ENCODE results near the gene RPS21. TPM values are rescaled to one million over a fixed set of nuclear protein-coding genes. Genes with fewer than 3 reads are reported as not detected.

RPS21 gene
- total RNA-seq, 4 donors from 2014 or later: 1,664 to 5,734 (median 2,155) TPM

DNA sequence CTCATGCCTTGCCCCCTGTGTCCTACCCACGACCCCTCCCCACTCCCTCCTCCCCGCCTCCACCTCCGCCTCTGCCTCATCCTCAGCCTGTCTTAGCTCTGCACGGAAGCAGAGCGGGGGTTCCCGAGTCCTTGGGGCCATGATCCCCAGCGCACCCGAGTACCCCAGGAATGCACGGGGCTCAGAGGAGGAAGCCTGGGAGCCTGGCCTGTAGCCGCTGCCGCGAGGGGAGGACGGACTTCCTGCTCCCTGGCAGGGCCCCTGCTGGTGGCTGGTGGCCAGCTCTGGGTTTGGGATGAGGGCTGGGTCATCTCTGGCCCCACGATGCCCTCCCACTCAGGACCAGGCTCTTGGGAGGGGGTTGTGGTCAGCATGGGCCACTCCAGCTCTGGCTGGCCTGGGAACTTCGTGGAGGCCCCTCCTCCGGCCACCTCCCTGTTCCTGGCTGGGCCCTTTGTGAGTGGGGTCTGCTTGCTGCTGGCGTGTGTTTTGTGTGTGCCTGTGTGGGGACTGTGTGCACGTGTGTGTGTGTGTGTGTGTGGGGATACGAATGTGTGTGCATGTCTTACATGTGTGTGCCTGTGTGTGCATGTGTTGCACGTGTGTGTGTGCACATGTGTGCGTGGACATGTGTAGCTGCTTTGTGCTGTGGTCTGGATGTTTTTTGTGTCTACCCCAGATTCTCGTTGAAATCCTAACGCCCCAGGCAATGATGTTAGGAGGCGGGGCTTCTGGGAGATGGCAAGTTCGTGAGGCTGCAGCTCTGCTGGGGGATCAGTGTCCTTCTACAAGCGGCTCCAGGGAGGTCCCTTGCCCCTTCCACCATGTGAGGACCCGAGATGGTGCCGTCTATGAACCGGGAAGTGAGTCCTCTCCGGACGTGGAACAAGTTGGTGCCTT is 41.7 kb downstream of the RPS21 start:
- no peak for DNase-seq (ENCODE audit: low spot score in 2 of 2)
- no peak overlapping the region for H3K4me3 ChIP-seq (ENCODE audit: low read depth, poor library complexity, severe bottlenecking)
- intact Hi-C loops (cut with DNase I; ENCODE audit: low total_unique reads): no loop called here
- WGBS, 2 donors: 42 to 57% methylated on average over 22 to 30 of the region's 31 CpGs
- no peak for TF ChIP-seq POLR2A (IDR thresholded peaks at IDR 0.05)
- TF ChIP-seq, protein P1, sequence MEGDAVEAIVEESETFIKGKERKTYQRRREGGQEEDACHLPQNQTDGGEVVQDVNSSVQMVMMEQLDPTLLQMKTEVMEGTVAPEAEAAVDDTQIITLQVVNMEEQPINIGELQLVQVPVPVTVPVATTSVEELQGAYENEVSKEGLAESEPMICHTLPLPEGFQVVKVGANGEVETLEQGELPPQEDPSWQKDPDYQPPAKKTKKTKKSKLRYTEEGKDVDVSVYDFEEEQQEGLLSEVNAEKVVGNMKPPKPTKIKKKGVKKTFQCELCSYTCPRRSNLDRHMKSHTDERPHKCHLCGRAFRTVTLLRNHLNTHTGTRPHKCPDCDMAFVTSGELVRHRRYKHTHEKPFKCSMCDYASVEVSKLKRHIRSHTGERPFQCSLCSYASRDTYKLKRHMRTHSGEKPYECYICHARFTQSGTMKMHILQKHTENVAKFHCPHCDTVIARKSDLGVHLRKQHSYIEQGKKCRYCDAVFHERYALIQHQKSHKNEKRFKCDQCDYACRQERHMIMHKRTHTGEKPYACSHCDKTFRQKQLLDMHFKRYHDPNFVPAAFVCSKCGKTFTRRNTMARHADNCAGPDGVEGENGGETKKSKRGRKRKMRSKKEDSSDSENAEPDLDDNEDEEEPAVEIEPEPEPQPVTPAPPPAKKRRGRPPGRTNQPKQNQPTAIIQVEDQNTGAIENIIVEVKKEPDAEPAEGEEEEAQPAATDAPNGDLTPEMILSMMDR (IDR thresholded peaks at IDR 0.05): no peak

DNA sequence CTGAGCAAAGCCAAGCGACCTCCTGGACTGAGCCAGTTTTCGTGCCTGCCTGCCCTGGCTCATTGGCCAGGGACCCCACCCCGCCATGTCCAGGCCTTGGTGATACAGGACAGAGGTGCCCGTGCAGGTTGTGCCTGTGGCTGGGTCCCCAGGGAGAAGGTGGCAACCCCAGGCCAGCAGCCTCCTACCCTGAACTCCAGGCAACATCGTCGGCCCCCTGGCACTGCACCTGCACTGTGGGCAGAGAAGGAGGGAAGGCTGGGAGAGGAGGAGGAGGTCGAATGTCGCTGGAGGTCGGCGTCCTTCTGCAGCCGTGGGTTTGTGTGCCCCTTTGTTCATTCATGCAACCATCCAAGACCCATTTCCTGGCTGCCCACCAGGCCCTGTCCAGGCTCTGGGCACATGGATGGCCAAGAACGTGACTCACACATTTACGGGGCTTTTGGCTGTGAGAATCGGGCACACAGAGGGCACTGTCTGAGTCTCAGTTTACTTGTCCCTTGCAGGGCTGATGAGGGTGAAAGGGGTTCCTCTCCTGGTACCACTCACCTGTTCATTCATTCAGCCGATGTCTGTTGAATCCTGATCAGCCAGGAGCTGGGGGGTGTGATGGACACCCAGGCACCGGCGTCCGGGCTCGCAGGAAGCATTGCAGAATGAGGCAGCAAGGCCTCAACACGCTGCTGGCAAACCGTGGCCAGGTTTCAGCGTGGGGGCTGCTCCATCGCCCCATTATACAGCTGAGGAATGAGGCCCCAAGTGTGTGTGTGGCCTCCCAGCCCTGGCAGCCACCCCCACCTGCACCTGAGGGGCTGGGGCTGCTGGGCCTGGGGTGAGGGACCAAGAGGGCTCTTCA is 42.8 kb downstream of the RPS21 start:
- TF ChIP-seq, protein P1 (IDR thresholded peaks at IDR 0.05): no peak
- TF ChIP-seq POLR2A (IDR thresholded peaks at IDR 0.05): no peak
- intact Hi-C loops (cut with DNase I; ENCODE audit: low total_unique reads): no loop called here
- 81 to 87% methylated on average over 21 to 23 of the region's 23 CpGs for WGBS, 2 donors
- H3K4me3 ChIP-seq (ENCODE audit: low read depth, poor library complexity, severe bottlenecking): no peak overlapping the region
- no peak for DNase-seq (ENCODE audit: low spot score in 2 of 2)

DNA sequence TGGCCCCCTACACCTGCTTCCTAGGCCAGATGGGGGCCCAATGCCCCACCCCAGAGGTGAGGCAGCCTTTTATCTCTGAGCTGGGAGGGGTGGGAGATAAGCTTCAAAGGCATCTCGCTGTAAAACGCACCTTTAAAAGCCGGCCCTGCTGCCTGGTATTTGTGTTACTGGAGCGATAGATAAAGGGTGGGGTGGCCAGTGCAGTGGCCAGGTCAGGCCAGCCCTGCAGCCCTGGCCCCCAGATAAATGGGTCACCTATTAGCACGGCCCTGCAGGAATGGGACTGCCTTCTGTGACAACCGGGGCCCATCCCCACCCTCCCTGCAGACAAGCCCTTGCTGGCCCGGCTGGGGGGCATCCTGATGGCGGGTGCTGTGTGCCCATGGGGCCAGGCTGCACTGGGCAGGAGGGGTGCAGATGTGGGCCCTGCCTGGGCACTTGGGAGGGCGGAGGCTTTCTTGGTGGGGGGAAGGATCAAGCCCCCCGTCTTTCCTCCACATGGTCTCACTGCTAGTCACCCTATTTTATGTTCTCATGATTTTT is 43.5 kb downstream of the RPS21 start:
- TF ChIP-seq POLR2A (IDR thresholded peaks at IDR 0.05): no peak
- TF ChIP-seq, protein P1 (IDR thresholded peaks at IDR 0.05): no peak
- H3K4me3 ChIP-seq (ENCODE audit: low read depth, poor library complexity, severe bottlenecking): no peak overlapping the region

DNA sequence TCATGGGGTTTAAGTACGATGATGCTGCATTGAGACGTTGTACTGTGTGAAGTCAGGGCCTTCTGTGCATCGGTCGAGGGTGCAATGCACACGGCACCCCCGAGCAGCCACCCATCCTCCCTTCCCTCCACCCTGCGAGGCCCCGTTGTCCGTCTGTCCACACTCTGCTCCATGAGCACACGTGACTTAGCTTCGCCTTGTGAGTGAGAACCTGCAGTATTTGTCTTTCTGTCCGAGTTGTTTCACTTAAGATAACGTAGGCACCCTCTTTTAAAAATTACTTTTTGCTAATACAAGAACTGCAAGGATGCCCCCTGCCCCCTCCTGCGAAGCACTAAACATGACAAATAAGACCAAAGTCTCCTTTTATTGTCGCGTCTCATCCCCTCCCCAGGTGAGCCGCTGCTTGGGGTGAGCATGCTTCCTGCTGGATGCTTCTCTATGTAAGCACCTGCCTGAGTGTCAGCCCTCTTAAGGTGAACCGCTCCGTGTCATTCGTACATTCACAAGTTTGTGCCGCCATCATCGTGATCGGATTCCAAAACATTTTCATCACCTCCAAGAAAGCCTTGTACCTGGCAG is 44.1 kb downstream of the RPS21 start:
- intact Hi-C loops (cut with DNase I; ENCODE audit: low total_unique reads): no loop called here
- no peak for TF ChIP-seq POLR2A (IDR thresholded peaks at IDR 0.05)
- TF ChIP-seq, protein P1 (IDR thresholded peaks at IDR 0.05): no peak
- no peak overlapping the region for H3K4me3 ChIP-seq (ENCODE audit: low read depth, poor library complexity, severe bottlenecking)
- 80 to 83% methylated on average over 23 of the region's 23 CpGs for WGBS, 2 donors
- DNase-seq (ENCODE audit: low spot score in 2 of 2): no peak

More for the DNA sequence above, 43.5 kb downstream of the RPS21 start:
- intact Hi-C loops (cut with DNase I; ENCODE audit: low total_unique reads): no loop called here
- DNase-seq (ENCODE audit: low spot score in 2 of 2): no peak
- 60 to 68% methylated on average over 10 of the region's 10 CpGs for WGBS, 2 donors

DNA sequence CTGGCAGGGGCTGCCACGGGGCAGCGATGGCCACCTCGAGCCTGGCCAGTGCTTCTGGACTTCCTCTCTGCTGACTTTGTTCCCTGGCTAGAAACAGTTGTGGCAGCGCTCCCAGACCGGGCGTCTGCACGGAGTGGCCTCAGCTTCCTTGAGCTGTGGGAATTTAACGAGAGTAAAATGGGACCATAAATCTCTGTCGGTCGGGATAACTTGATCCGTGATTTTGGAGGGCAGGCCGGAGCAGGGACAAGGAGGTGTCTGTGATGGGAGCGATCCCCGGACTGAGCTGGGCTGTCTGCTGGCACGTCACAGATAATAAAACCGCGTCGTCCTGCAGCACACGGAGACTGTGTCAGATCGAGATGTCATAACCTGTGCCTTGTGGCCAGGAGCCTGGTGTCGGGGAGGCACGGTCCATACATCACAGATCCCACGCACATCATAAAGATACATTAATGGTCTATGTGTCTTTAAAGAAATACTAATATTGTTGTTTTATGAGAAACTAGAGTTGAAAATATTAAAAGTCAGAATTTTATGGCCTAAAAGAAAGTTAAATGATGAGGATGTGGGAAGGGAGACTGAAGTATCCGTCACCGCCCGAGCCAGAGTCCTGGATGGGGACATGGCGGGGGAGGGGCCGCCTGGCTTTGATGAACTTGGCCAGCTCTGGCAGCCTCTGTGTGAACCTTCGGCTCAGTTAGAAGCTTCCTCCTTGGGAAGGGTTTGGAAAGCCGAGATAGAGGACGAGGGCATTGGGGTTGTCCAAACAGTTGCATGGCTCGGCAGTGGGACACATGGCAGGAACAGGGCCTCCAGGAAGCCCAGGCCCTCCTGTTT is 47.0 kb downstream of the RPS21 start:
- WGBS, 2 donors: 34 to 49% methylated on average over 32 of the region's 32 CpGs
- TF ChIP-seq, protein P1 (IDR thresholded peaks at IDR 0.05): no peak
- TF ChIP-seq POLR2A (IDR thresholded peaks at IDR 0.05): no peak
- H3K4me3 ChIP-seq (ENCODE audit: low read depth, poor library complexity, severe bottlenecking): no peak overlapping the region
- intact Hi-C loops (cut with DNase I; ENCODE audit: low total_unique reads): no loop called here
- DNase-seq (ENCODE audit: low spot score in 2 of 2): no peak

All from lower leg skin (tissue), 4 donors.